ENCODE measurements around the gene C10orf105.
A peak's percentile ranks its signal among the peaks of the same experiment; 100 is the strongest.

C10orf105 gene

DNA sequence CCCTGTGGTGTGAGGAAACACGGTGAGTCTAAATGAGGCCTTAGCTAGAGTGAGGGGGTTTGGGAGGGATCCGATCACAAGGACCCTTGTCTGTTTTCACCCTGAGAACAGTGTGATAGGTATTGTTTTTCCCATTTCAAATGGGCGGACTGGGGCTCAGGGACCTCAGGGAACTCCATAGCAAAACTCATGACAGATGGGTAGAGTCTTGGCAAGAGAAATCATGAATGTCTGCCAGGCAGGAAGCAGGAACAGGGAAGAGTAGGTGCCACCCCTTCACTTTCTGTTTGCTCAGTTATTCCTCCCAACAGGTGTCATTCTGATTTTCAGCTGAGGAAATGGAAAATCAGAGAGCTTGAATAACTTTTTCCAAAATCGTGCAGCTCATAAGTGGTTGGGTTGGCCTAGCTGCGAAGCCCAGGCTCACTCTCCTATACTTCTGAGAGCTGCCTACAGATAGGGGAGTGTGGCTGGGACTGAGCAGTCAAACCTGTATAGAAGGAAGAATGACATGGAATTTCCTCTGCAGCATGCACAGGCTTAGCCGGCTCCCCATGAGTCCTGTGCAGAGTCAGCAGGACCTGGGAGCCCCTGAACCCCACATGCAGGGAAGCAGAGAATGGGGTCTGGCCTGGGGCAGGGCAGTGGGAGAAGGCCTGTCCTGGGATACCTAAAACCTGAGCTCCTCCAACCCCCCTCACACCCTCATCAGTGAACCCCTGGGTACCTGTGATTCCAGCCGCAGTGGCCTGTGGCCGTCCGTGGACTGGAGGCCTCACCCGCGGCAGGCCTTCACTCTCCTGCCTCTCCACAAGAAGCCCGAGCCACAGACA is 17.6 kb upstream of the C10orf105 start:
- no peak for DNase-seq

DNA sequence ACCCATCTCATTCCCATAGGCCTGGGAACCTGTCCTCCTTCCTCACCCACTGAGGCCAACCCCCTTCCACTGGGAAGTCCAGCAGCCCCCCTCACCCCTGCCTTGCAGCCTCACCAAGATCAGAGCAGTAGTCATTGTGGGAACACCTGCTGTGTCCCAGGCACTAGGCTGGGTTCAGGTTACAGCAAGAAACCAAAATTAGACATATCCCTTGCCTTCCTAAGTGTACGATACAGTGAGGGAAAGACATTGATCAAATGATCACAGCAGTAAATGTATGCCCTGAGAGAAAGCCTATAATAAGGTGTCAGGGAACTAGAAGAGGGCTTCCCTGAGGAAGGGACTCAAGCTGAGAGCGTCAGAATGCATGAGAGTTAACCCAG is 17.0 kb upstream of the C10orf105 start:
- DNase-seq: no peak

DNA sequence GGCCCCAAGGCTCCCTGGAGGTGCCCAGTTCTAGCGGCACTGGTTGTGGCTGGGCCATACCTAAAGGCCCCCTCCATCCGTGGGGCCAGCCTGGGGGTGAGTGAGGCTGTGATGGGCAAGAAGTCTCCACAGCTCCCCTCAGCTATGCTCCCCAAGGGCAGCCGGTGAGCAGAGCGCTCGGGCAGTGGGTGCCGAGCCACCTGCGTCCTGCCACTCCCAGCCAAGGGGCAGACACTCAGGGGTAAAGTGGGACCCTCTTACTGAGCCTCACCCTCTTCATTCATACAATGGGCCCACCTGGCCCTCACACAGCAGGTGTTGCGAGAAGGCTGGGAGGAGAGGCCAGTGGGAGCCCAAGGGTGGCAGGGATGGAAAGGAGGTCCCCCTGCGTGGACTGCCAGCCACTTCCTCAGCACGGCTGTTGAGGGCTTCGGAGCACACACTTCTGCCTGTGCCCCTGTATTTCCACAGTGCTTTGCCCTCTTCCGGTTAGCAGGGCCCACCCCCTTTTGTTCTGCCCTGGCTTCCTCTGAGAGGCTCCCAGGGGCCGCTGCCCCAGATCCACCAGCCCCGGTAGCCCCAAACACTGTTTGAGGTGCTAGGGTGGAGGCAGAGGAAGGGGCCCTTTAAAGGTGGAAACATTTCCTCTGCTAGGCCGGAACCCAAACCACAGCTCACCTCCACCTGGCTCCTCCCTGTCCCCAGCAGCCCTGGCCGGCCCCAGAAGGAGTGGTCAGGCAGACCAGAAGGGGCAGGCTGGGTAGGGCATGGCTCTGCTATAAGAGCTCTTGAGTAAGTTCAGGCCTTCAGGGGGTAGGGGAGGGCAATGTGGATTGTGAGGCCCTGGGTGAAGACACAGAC is 16.4 kb upstream of the C10orf105 start:
- DNase-seq: no peak

DNA sequence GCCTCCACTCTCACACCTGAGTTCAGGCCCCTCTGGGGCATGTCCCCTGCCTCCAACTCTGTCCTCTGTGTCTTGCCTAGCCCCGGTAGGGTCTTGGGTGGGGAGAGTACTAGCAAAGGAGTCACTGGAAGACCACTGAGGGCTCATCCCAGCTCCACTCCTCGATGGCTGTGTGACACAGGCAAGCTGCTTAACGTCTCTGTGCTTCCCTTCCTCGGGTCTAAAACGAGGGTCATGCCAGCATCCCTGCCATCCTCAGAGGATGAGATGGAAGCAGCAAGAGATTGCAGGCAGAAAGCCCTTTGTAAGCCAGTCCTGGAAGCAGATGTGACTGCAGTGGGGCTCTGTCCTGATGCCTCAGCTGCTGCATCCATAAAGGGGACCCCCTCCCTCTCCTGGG is 15.2 kb upstream of the C10orf105 start:
- DNase-seq: no peak

DNA sequence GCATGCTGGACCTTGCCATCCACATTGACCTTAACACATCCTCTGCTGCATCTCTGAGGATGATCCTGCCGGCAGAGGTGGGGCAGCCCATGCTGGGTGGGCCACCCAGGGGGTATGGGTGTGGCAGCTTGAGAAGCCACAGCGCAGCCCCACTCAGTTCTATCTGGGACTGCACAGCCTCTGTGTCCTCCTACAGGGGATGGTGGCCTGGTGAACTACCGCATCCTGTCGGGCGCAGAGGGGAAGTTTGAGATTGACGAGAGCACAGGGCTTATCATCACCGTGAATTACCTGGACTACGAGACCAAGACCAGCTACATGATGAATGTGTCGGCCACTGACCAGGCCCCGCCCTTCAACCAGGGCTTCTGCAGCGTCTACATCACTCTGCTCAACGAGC is 12.2 kb upstream of the C10orf105 start:
- no peak for DNase-seq

DNA sequence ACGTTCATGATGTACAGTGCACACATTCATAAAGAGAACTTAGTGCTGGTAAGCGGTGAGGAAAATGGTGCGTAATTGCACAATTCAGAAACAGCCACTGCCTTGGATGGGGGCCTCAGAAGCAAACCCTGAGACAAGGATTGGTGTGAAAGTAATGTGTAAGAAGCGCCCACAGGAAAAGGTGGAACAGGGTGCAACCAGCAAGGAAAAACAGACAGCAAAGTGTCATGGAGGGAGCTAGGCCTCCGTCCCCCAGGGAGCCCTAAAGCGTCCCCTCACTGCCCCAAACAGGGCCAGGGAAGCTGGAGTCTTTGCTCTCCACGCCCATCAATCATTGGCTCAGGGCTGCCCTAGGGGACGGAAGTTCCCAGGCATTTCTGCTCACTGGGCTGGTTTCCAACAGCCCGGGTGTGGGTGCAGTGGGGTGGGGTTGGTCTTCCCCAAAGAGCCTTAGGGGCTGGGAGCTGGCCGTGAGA is 9.6 kb upstream of the C10orf105 start:
- peak; percentile 77 to 84 for DNase-seq

DNA sequence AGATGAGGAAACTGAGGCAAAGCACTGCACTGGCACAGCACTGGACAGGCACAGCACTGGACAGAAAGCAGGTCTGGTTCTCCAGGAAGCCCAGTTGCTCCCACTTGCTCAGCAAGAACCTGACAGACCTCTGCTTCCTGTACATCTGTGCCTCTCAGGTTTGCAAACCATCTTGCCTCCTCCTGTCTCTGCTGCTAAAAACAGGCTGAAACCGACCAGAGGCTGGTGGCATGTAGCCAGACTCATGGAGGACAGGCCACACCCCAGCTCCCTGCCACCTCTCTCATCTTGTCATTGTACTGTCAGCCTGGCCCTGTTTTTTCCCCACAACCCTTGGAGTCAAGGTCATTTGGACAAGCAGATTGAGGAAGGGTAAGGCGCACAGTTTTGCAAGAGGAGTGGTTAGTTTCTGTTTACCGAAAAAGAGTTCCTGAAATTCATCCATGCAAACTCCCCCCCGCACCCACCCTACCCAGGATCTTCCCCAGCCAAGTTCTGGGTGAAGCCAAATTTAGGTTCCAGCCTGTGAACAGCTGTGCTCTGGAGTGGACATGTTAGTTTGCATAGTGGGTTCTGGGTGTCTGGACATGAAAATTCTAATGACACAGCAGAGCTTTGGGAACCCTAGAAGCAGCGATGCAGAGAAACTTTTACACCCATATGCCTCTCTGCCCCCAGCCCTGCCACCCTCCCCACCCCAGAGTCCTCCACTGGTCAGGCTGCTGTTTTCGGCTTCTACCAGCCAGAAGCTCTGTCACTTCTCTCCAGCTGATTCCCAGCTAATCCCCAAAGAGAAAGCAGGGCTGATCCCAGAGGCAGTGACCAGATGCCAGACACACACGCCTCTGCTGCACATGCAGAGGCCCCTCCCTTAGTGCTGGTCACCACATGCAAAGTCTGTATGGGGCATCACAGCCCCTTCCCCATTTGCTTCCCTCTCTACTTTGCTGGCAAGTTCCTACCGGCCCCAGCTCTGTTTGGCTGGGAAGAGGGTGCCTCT is 8.5 kb upstream of the C10orf105 start:
- DNase-seq: peak; percentile 89 to 90

DNA sequence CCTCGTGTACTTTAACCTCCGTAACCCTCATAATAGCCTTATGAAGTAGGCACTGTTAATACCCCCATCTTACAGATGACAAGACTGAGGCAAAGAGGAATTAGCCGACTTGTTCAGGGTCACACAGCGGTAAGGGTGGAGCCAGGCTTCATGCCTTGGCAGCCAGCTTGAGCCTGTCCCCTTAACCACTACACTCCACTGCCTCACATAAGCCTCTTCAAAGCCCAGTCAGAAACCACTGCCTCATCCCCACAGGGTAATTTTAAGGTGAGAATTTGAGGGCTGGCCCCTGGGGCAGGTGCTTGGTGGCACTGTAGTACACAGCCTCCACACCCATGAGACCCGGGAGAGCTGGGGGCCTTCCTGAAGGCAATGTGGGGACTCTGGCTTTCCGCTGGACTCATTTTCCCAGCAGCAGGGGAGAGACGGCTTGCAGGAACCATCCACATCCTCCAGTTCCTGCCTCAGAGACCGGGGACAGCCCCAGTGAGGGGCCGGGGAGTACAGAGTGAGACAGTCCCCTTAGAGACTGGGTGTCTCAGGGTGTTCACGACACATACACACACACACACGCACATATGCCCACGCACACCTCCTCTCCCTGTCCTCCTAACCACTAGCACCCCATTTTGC is 7.6 kb upstream of the C10orf105 start:
- DNase-seq: no peak

DNA sequence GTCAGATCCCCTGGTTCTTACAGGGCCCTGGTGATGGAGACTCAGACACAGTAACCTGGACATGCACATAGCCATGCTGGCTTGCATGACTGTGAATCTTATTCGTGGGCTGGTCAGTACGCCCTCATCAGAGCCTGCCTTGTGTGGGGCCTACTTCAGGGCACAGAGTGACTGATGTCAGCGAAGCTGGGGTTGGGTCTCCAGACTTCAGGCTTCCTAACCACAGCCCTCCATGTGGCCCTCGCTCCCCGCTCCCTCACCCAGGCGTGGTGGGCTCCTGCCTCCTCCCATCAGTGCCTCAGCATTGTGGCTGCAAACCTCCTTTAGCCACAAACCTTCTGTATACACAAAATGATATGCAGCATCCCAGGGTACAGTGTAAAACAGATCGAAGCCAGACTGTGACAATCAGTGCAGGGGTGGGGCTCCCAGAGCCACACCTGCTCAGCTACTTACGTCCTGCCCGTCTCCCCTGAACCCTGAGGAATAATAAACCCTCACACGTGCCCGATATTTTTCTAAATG is 7.1 kb upstream of the C10orf105 start:
- DNase-seq: no peak

DNA sequence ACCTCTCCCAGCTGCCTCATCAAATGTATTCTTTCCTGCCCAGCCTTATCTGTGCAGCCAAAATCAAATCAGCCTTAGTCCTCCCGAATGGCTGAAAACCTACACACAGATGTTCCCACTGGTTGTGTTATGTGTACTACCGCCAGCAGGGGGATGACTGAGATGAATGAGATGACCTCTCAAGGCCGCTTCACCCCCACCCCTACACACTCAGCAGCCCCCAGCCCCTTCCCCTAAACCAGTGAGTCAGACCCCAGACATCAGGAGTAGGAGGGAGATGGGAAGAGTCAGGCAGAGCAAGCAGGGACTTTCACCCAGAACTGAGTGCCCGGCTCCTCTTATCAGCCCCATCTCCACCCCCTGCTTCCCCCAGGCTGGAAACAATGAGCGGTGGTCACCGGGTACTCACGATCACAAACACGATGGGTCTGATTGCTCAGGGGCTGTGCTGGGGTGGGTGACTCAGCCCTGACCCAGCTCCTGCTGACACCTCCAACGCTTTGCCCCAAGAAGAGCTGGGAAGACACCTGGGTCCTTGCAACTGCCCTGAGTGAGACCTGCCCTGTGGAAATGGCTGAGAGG is 6.5 kb upstream of the C10orf105 start:
- DNase-seq: peak in 1 of 2 experiments; percentile 18

DNA sequence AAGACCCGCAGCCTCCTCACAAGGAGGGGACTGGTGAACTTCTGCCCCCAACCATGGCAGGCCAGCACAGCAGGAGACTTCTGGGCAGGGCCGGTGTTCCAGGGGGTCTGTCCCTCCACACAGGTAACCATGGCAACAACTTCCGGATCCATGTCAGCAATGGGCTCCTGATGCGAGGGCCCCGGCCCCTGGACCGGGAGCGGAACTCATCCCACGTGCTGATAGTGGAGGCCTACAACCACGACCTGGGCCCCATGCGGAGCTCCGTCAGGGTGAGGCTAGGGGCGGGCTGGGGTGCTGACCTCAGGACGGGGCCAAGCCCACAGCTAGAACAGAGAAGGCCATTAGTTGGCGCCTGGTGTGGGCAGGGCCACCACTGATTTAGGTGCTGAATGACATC is 5.7 kb upstream of the C10orf105 start:
- DNase-seq: no peak

DNA sequence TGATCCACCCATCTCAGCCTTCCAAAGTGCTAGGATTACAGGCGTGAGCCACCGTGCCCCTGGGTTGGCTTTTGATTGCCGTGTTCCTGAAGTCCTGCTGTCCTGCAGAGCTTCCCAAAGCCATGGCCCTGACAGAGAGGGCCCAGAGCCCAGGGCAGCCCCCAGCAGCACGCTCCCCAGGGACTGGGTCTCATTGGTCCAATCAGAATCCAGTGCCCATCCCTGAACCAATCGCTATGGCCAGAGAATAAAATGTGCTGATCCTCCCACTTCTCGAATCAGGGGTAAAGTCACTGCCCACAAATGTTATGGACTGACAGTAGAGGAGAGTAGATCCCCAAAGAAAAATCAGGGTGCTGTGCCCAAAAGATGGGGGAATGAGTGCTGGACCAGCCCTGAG is 5.0 kb upstream of the C10orf105 start:
- DNase-seq: no peak

DNA sequence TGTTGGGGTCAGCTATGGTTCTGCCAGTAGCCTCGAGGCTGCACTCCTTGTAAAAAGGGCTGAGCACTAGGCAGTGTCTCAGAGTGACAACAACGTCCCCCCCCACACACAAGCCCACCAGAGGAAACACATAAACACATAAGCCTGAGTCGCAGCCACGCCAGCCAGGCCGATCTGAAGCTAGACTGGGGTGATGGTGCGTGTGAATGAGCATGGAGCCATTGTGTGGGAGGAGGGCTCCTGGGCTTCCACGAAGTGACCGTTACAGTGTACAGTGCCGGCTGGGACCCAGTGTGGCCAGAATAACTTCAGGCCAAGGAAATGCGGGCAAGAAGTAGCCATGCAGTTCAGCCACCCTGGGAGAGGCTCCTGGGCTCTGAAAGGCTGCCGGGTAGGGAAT is 3.7 kb upstream of the C10orf105 start:
- DNase-seq: no peak

DNA sequence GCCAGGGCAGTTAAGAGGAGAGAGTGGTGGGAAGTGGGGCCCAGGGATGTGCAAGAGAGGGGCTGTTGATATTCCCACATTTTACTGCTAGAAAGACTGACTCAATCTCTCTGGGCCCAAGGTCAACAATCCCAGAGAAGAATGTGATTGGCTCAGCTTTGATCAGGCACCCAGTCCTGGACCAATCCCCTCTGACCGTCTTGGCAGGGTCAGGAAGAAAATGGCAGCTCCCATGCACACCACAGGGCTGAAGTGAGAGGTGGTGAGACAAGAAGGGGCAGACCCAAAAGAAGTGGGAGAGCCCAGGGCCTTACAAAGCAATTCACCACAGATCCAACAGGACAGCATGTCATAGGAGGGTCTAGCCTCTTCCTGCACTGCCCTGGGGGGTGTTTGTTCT is 3.3 kb upstream of the C10orf105 start:
- DNase-seq: no peak

DNA sequence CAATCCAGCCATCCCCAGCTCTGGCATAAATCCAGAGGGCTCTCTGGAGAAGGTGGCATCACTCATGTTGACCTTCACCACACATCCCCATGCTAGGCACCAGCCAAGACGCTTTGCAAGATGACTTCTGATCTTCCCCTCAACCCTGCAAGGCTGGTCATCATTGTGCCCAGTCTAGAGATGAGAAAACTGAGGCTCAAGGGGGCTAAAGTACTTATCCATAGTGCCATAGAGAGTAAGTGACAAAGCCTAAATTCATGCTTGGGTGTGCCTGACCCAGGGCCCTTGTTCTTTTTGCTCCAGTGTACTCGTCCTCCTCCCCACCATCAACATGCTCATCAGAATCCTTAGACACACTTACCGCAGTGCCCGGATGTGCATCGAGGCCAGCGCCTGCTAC is 1.7 kb upstream of the C10orf105 start:
- DNase-seq: no peak

DNA sequence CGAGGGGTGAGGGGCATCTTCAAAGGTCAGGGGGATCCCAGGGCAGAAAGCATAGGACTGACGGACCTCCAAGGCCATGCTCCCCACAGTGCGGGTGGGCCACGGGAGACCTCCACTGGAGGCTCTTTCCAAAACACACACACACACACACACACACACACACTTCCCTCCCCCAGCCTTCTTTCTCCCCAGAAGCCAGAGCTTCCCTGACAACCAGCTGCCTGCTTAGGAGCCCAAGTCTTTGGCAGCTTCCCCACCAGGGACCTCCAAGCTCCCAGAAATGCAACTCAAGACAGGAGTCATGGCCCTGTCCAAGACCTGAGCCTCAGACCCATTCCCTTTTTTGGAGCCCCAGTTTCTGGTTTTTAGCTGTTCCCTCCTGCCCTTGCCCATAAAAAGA is 710 bp upstream of the C10orf105 start:
- DNase-seq: no peak

DNA sequence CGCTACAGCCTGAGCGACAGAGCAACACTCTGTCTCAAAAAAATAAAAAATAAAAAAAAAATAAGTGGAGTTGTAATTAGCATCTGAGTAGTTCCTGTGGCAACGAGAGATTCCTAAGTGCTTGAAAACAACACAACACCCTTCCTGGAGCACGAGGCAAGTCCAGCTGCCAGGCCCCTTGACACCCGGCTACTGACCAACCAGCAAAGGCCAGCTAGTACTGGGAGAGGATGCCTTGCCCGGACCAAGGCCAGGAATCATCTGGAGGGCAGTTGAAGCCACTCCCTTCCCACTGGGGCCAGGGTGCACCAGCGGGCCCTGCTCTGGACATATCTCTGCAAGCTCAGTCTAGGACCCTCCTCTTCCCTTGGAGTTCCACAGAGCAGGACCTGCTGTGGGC is 536 bp downstream of the C10orf105 start:
- no peak for DNase-seq

DNA sequence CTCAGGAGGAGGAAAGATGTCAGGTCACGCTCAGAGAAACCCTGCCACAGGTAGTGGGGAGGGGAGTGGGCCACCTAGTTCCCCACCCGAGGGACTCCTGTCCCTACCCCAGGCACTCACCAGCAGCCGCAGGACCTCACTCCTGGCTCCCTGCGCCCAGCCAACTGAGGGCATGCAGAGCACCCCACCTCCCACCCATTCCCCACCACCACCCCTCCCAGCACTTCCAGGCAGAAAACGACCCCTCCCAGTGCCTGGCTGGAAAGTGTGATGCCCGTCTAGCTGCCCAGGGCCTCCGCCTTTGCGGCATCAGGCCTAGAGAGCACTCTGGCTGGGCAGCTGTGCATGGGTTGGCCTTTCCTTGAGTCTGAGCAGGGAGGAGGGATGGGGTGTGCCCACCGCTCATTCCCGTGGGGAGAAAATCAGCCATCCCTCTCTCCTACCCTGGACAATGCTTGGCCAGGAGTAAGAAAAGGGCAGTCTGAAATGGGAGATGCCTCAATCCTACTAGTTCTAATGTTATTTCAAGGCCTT is 1.3 kb downstream of the C10orf105 start:
- no peak for DNase-seq

DNA sequence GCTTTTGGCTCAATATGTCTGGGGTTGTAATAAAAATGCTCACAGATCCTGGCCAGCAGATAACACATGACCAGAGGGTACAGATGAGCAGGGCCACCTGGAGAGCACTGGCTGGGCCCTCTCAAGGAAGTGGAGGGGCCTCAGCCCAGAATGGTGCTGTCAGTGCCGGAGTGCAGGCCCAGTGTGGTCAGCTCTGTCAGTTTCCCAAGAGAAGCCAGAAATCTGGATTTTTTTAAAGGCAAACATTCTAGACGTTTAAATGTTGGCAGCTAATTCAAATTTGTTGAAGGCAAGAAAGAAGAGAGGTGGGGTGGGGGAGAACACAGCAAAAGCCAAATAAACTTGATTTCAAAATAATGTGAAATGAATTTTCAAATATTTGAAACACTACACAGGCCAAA is 2.0 kb downstream of the C10orf105 start:
- no peak for DNase-seq

DNA sequence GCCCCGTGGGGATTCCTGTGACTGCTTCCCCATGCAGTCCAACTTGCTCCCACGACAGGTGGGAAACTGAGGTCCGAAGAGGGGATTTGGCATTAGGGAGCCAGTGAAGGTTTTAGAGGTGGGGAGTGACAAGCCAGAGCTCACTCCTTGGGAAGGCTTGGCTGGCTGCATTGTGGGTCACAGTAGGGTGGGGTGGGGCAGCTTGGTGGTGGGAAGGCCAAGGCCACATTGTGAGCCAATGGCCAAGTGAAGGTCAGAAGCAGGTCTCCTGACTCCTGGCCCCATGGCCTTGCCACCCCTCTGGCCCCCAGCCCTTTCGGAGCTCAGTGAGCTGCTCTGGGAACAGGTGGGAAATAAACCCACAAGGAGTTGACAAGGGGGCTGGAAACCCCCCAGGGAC is 2.5 kb downstream of the C10orf105 start:
- no peak for DNase-seq

DNA sequence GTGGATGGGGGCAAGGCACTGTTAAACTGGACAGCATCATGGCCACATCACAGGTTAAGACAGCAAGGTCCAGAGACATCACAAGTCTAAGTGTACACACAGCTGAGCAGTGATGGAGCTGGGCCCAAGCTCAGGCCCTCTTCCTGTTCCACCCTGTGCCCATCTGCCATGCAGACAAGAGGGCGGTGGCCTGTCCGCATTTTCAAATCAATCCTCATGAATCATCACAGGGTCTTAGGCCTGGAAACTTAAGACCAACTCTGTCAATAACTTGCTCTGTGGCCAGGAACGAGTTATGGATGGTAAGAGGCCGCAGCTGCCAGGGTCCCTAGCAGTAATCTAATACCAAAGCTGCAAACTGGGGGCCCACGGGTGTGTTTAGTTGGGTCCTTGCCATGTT is 3.2 kb downstream of the C10orf105 start:
- no peak for DNase-seq
